ENCODE results near the gene POLR2I. TPM values are rescaled to one million over a fixed set of nuclear protein-coding genes. Genes with fewer than 3 reads are reported as not detected.

Gene POLR2I
- total RNA-seq, 1 donor from 2014 or later, result 51.8 TPM

GRCh38 chr19:36093687-36094086 is 21.0 kb downstream of the POLR2I start:
- Mint-ChIP-seq H3K27me3 (ENCODE audit: low read depth) (no peaks in the 10 kb centered on the region), H3K9me3 (no peaks in the 10 kb centered on the region), H3K4me3 (no peak overlapping the region), H3K36me3 (peaks cover 4% of the 10 kb centered on the region), H3K4me1 (no peaks in the 10 kb centered on the region), H3K27ac (no peak overlapping the region)
- no peak for DNase-seq (ENCODE audit: low spot score in 2 of 2, unreplicated experiment in 2 of 2)
- TF ChIP-seq CTCF (IDR thresholded peaks at IDR 0.05; ENCODE audit: unreplicated experiment), result no peak

- H3K27me3 Mint-ChIP-seq (ENCODE audit: low read depth), result no peaks in the 10 kb centered on the region
- H3K4me1 Mint-ChIP-seq, result no peaks in the 10 kb centered on the region
- peaks cover 4% of the 10 kb centered on the region for H3K36me3 Mint-ChIP-seq
- H3K4me3 Mint-ChIP-seq, result no peak overlapping the region
- DNase-seq (ENCODE audit: low spot score in 2 of 2, unreplicated experiment in 2 of 2), result no peak
- H3K27ac Mint-ChIP-seq, result no peak overlapping the region
- no peak for TF ChIP-seq CTCF (IDR thresholded peaks at IDR 0.05; ENCODE audit: unreplicated experiment)
- no peaks in the 10 kb centered on the region for H3K9me3 Mint-ChIP-seq
Measured at GRCh38 chr19:36093146-36093662, 21.5 kb downstream of the POLR2I start.

- TF ChIP-seq CTCF (IDR thresholded peaks at IDR 0.05; ENCODE audit: unreplicated experiment), result no peak
- H3K4me3 Mint-ChIP-seq, result no peak overlapping the region
- H3K27me3 Mint-ChIP-seq (ENCODE audit: low read depth), result no peaks in the 10 kb centered on the region
- H3K27ac Mint-ChIP-seq, result no peak overlapping the region
- no peak for DNase-seq (ENCODE audit: low spot score in 2 of 2, unreplicated experiment in 2 of 2)
- no peaks in the 10 kb centered on the region for H3K9me3 Mint-ChIP-seq
- H3K36me3 Mint-ChIP-seq, result peaks cover 4% of the 10 kb centered on the region
- H3K4me1 Mint-ChIP-seq, result no peaks in the 10 kb centered on the region
Measured at GRCh38 chr19:36092566-36092965, 22.1 kb downstream of the POLR2I start.

- Mint-ChIP-seq H3K27ac (no peak overlapping the region), H3K36me3 (peaks cover 4% of the 10 kb centered on the region), H3K4me3 (no peak overlapping the region), H3K27me3 (ENCODE audit: low read depth) (no peaks in the 10 kb centered on the region), H3K4me1 (no peaks in the 10 kb centered on the region), H3K9me3 (no peaks in the 10 kb centered on the region)
- no peak for DNase-seq (ENCODE audit: low spot score in 2 of 2, unreplicated experiment in 2 of 2)
- TF ChIP-seq CTCF (IDR thresholded peaks at IDR 0.05; ENCODE audit: unreplicated experiment), result no peak
Measured at GRCh38 chr19:36090910-36091695, 23.6 kb downstream of the POLR2I start.

GRCh38 chr19:36089847-36090246 is 24.8 kb downstream of the POLR2I start:
- Mint-ChIP-seq H3K36me3 (peaks cover 4% of the 10 kb centered on the region), H3K27ac (no peak overlapping the region), H3K4me3 (no peak overlapping the region), H3K4me1 (no peaks in the 10 kb centered on the region), H3K9me3 (no peaks in the 10 kb centered on the region), H3K27me3 (ENCODE audit: low read depth) (no peaks in the 10 kb centered on the region)
- no peak for DNase-seq (ENCODE audit: low spot score in 2 of 2, unreplicated experiment in 2 of 2)
- no peak for TF ChIP-seq CTCF (IDR thresholded peaks at IDR 0.05; ENCODE audit: unreplicated experiment)

Data from mesothelial cell of epicardium (in vitro differentiated cells).